Measurements from ENCODE around the gene SPECC1. TPM values are rescaled to one million over a fixed set of nuclear protein-coding genes. Genes with fewer than 3 reads are reported as not detected.

The SPECC1 gene
- total and polyA plus RNA-seq, 2 donors (not counting 3 experiments of a cell fraction or from before 2014, with no cell fraction given): 5.3 to 20.4 TPM

- Histone ChIP-seq H3K9me1 (replicated peaks; ENCODE audit: control insufficient read depth, extremely low read depth, insufficient read depth, low read length) (no peaks in the 10 kb centered on the region), H3K36me3 (ENCODE audit: control insufficient read depth in 2 of 2, extremely low read depth in 1 of 2, insufficient read depth in 2 of 2, low read length in 2 of 2) (no peaks in the 10 kb centered on the region), H3K4me1 (ENCODE audit: control insufficient read depth, extremely low read depth, insufficient read depth, low read length) (peaks cover 11% of the 10 kb centered on the region), H3K79me2 (ENCODE audit: control insufficient read depth, insufficient read depth, low read length) (no peaks in the 10 kb centered on the region), H3K4me2 (ENCODE audit: insufficient read depth, low read length) (no peak overlapping the region), H3K9me3 (replicated peaks; ENCODE audit: control insufficient read depth, insufficient read depth, low read length) (no peaks in the 10 kb centered on the region), H3K4me3 (replicated peaks in 1 of 3; ENCODE audit: insufficient read depth in 1 of 3, low read depth in 1 of 3, low read length in 3 of 3) (no peak overlapping the region), H4K20me1 (replicated peaks; ENCODE audit: control insufficient read depth, extremely low read depth, insufficient read depth, low read length) (no peaks in the 10 kb centered on the region), H3K9ac (replicated peaks; ENCODE audit: extremely low read depth, insufficient read depth, low read length) (no peak overlapping the region), H3K27me3 (ENCODE audit: control insufficient read depth in 2 of 2, insufficient read depth in 2 of 2, low read length in 2 of 2) (no peaks in the 10 kb centered on the region), H2AFZ (ENCODE audit: low read depth, low read length) (no peak overlapping the region), H3K27ac (ENCODE audit: insufficient read depth, low read depth, low read length) (no peak overlapping the region)
- POLR2A ChIA-PET: no interaction called here
- FAIRE-seq (no peak), DNase-seq (ENCODE audit: low read depth, low spot score) (no peak)
- no TSS peak for BruUV-seq (replicated peaks)
- dilution Hi-C loops (cut with MboI; ENCODE audit: extremely low pct_ligation_motif_present, low sequenced_read_pairs): no loop called here
- TF ChIP-seq FOS (IDR thresholded peaks at IDR 0.05; ENCODE audit: borderline replicate concordance, insufficient read depth, low read length): no peak
- TF ChIP-seq GATA2 (IDR thresholded peaks at IDR 0.05; ENCODE audit: insufficient read depth, insufficient read length, low read depth, low read length): no peak
- TF ChIP-seq, protein P1, sequence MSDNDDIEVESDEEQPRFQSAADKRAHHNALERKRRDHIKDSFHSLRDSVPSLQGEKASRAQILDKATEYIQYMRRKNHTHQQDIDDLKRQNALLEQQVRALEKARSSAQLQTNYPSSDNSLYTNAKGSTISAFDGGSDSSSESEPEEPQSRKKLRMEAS (IDR thresholded peaks at IDR 0.05; ENCODE audit: insufficient read depth, insufficient read length): no peak
- no peak for TF ChIP-seq POLR2AphosphoS5 (IDR thresholded peaks at IDR 0.05; ENCODE audit: insufficient read depth, low read depth, low read length)
- no peak for TF ChIP-seq MYC (IDR thresholded peaks at IDR 0.05; ENCODE audit: low read depth, low read length)
- intact Hi-C loops (cut with micrococcal nuclease): no loop called here
- CTCF ChIA-PET: no interaction called here
These were observed 160.9 kb downstream of the SPECC1 start for GRCh38 chr17:20170085-20170484.

DNA sequence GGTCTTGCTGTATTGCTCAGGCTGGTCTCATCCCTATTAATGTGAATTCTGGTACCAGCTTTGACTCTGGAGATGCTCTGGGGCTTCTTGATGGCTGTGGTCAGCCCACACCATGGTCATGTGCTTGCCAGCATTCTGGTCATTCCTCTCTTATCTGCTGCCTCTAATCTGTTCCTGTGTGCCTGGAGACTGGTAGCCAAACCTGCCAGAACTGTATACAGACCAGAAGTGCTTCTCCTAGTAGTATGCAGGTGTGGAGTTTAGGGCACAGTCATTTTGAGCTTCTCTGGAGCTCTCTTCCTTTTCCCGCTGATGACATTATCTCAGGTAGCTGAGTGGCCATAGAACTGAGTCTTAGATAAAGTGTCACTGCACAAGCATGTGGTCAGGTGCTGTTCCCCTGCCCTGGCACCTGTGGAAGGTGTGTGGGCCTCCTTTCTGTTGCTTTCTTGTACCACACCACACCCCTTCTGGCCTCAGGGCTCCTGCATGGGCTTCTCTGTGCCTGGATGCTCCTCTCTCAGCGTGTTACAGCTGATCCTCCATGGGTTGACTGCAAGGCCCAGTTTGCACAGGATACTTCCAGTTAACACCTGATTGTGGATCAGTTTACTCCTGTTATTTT is 162.7 kb downstream of the SPECC1 start:
- Histone ChIP-seq H3K27me3 (ENCODE audit: control insufficient read depth in 2 of 2, insufficient read depth in 2 of 2, low read length in 2 of 2) (no peaks in the 10 kb centered on the region), H3K9ac (replicated peaks; ENCODE audit: extremely low read depth, insufficient read depth, low read length) (no peak overlapping the region), H3K27ac (ENCODE audit: insufficient read depth, low read depth, low read length) (no peak overlapping the region), H3K36me3 (ENCODE audit: control insufficient read depth in 2 of 2, extremely low read depth in 1 of 2, insufficient read depth in 2 of 2, low read length in 2 of 2) (no peaks in the 10 kb centered on the region), H3K79me2 (ENCODE audit: control insufficient read depth, insufficient read depth, low read length) (no peaks in the 10 kb centered on the region), H3K4me1 (ENCODE audit: control insufficient read depth, extremely low read depth, insufficient read depth, low read length) (peaks cover 11% of the 10 kb centered on the region), H3K9me1 (replicated peaks; ENCODE audit: control insufficient read depth, extremely low read depth, insufficient read depth, low read length) (no peaks in the 10 kb centered on the region), H3K4me2 (ENCODE audit: insufficient read depth, low read length) (no peak overlapping the region), H2AFZ (ENCODE audit: low read depth, low read length) (no peak overlapping the region), H3K9me3 (replicated peaks; ENCODE audit: control insufficient read depth, insufficient read depth, low read length) (no peaks in the 10 kb centered on the region), H4K20me1 (replicated peaks; ENCODE audit: control insufficient read depth, extremely low read depth, insufficient read depth, low read length) (no peaks in the 10 kb centered on the region), H3K4me3 (replicated peaks in 1 of 3; ENCODE audit: insufficient read depth in 1 of 3, low read depth in 1 of 3, low read length in 3 of 3) (no peak overlapping the region)
- CTCF ChIA-PET: no interaction called here
- POLR2A ChIA-PET: no interaction called here
- FAIRE-seq: no peak
- dilution Hi-C loops (cut with MboI; ENCODE audit: extremely low pct_ligation_motif_present, low sequenced_read_pairs) (no loop called here), intact Hi-C loops (cut with micrococcal nuclease) (no loop called here)
- no peak for DNase-seq (ENCODE audit: low read depth, low spot score)
- no TSS peak for BruUV-seq (replicated peaks)
- TF ChIP-seq GATA2 (IDR thresholded peaks at IDR 0.05; ENCODE audit: insufficient read depth, insufficient read length, low read depth, low read length): no peak
